K562 treated with DMSO at 1 percent for 4 hours (cell line): ENCODE data around the gene PARL. TPM values are rescaled to one million over a fixed set of nuclear protein-coding genes. Genes with fewer than 3 reads are reported as not detected.

ENCODE experiments used
- total RNA-seq: library from RNA; unstranded; fragments of 300-600 nt; gene quantifications from 2 replicates; pipeline ENCODE4 v1.2.3, GENCODE V29; 2022; ENCODE audit not compliant: insufficient read depth

PARL gene
- total RNA-seq: 30.2 and 38.9 TPM in 2 replicates

GRCh38 chr3:183884427-183885296, at the start of gene PARL:
Gene PARL, minus strand, starts transcription at chr3:183884880. Its CDS starts 34 bp downstream, at chr3:183884846.

GRCh38 chr3:183825456-183826161, 59.1 kb downstream of the PARL start, which contains the start of gene MAP6D1:
Gene MAP6D1, minus strand, starts transcription at chr3:183825577. Its CDS starts 30 bp downstream, at chr3:183825547.

Other genes with a start within 250 kb of the PARL start
- gene KLHL24, start 249.3 kb downstream of the PARL start, total RNA-seq: 18.8 and 31.8 TPM in 2 replicates
- gene YEATS2, start 187.1 kb downstream of the PARL start, total RNA-seq: 11.6 and 12.4 TPM in 2 replicates
- gene MAP6D1, start 59.3 kb downstream of the PARL start, total RNA-seq: 2.1 and 3.2 TPM in 2 replicates
- gene ABCC5, start 133.0 kb upstream of the PARL start, total RNA-seq: 13.9 and 20.1 TPM in 2 replicates
- not detected in 2 replicates for gene HTR3D, start 146.9 kb upstream of the PARL start, total RNA-seq
- not detected in 2 replicates for gene HTR3C, start 168.2 kb upstream of the PARL start, total RNA-seq
- not detected in 2 replicates for gene HTR3E, start 212.2 kb upstream of the PARL start, total RNA-seq